H1 (cell line): ENCODE data around the gene SLC9C2.

Experiments used
- CTBP2 ChIP-seq: IDR thresholded peaks from 2 replicates; pipeline ENCODE4 v1.7.0; 2011; ENCODE audit warnings: borderline replicate concordance, mild to moderate bottlenecking, moderate library complexity, mixed read lengths, low read length; ENCODE audit not compliant: insufficient read depth, insufficient read length
- CTCF ChIP-seq, 3 experiments: IDR thresholded peaks; 1 replicate in 2 of 3; 2 replicates in 1 of 3; pipeline versions ENCODE4 v1.5.1 to v1.6.1; 2011; ENCODE audit warnings: low read length in 3 of 3, mild to moderate bottlenecking in 3 of 3, inconsistent platforms in 2 of 3, low read depth in 1 of 3, moderate library complexity in 1 of 3; ENCODE audit not compliant: insufficient read depth in 1 of 3; ENCODE audit errors: control extremely low read depth in 1 of 3
- EZH2 ChIP-seq: fragments of 200-600 bp; sonication (generic); IDR thresholded peaks from 2 replicates; pipeline ENCODE4 v1.7.1; 2012; ENCODE audit warnings: low read depth, mild to moderate bottlenecking, moderate library complexity, low read length, inconsistent platforms; ENCODE audit not compliant: severe bottlenecking
- RAD21 ChIP-seq, 2 experiments: IDR thresholded peaks in 1 of 2; conservative IDR thresholded peaks in 1 of 2; 2 replicates each; pipeline ENCODE4 v1.6.1; 2011; ENCODE audit warnings: low read depth in 2 of 2, low read length in 2 of 2, improper control_type of control experiment in 1 of 2, inconsistent platforms in 1 of 2, mild to moderate bottlenecking in 1 of 2, moderate library complexity in 1 of 2
- RNF2 ChIP-seq: fragments of 200-900, 300-1000 bp; sonication (generic); IDR thresholded peaks from 2 replicates; pipeline ENCODE4 v1.7.1; 2016; ENCODE audit warnings: borderline replicate concordance, low read depth, mild to moderate bottlenecking, antibody characterized with exemption, low read length; ENCODE audit not compliant: poor library complexity, severe bottlenecking; ENCODE audit errors: missing control alignments
- SUZ12 ChIP-seq: fragments of 200-600 bp; sonication (generic); IDR thresholded peaks from 2 replicates; pipeline ENCODE4 v1.6.1; 2012; ENCODE audit warnings: mild to moderate bottlenecking, inconsistent platforms, low read length, moderate library complexity, mixed read lengths

GRCh38 chr1:173616859-173617258 is 14.0 kb upstream of the SLC9C2 start:
- TF ChIP-seq SUZ12, result no peak
- TF ChIP-seq RNF2, result no peak
- TF ChIP-seq RAD21 (IDR thresholded peaks at IDR 0.05 in 1 of 2, conservative IDR thresholded peaks at IDR 0.05 in 1 of 2; ENCODE audit: low read depth in 2 of 2, low read length in 2 of 2), result no peak
- TF ChIP-seq CTCF (IDR thresholded peaks at IDR 0.05; ENCODE audit: control extremely low read depth in 1 of 3, insufficient read depth in 1 of 3, low read depth in 1 of 3, low read length in 3 of 3), result no peak
- no peak for TF ChIP-seq EZH2
- no peak for TF ChIP-seq CTBP2
